Lung (tissue), 12 donors: ENCODE measurements around the gene ATRNL1. TPM values are rescaled to one million over a fixed set of nuclear protein-coding genes. Genes with fewer than 3 reads are reported as not detected.

ENCODE experiments used
- ATAC-seq: fragments of 200-7000 bp; cut with Tn5 transposase; one replicate; pipeline ENCODE4 v1.9.1; 2020; ENCODE audit warnings: moderate number of reproducible peaks; ENCODE audit not compliant: insufficient read depth, low FRiP score
- DNase-seq, 3 donors: peaks; one replicate each; pipeline ENCODE4 v3.0.0-alpha.2; 2013 to 2017
- H3K27ac ChIP-seq, 2 donors: one replicate each; pipeline ENCODE4 v1.5.1; 2013; ENCODE audit warnings: mild to moderate bottlenecking in 2 of 2, moderate library complexity in 2 of 2, control low read depth in 1 of 2, inconsistent platforms in 1 of 2, low read depth in 1 of 2, low read length in 1 of 2
- H3K27me3 ChIP-seq, 3 donors: one replicate each; pipeline ENCODE4 v1.5.1; 2013; ENCODE audit warnings: low read length in 2 of 3; ENCODE audit not compliant: control insufficient read depth in 3 of 3, insufficient read depth in 3 of 3
- H3K36me3 ChIP-seq, 4 donors: one replicate each; pipeline ENCODE4 v1.5.1; 2013; ENCODE audit warnings: low read length in 4 of 4, mild to moderate bottlenecking in 1 of 4, moderate library complexity in 1 of 4; ENCODE audit not compliant: control insufficient read depth in 4 of 4, insufficient read depth in 4 of 4
- H3K4me1 ChIP-seq, 5 donors: one replicate each; pipeline ENCODE4 v1.5.1; 2013; ENCODE audit warnings: low read length in 5 of 5, mild to moderate bottlenecking in 2 of 5, moderate library complexity in 1 of 5; ENCODE audit not compliant: control insufficient read depth in 5 of 5, insufficient read depth in 5 of 5
- H3K4me3 ChIP-seq: one replicate; pipeline ENCODE4 v1.5.1; 2013; ENCODE audit warnings: mild to moderate bottlenecking, control low read depth, moderate library complexity
- H3K9ac ChIP-seq, 2 donors: one replicate each; pipeline ENCODE4 v1.5.1; 2013; ENCODE audit warnings: low read length in 2 of 2, control low read depth in 1 of 2; ENCODE audit not compliant: insufficient read depth in 1 of 2
- H3K9me3 ChIP-seq, 4 donors: one replicate each; pipeline ENCODE4 v1.5.1; 2013; ENCODE audit warnings: low read length in 3 of 4, mild to moderate bottlenecking in 1 of 4, moderate library complexity in 1 of 4; ENCODE audit not compliant: control insufficient read depth in 4 of 4, insufficient read depth in 3 of 4
- WGBS, 2 donors: extraction: QIAGEN DNeasy Blood & Tissue Kit; methylation state at CpG; one replicate each; pipeline ENCODE4 v1.1.7; 2013; 5-methylcytosine and 5-hydroxymethylcytosine counted together
- polyA plus RNA-seq, 2 donors: library from polyadenylated mRNA; stranded (reverse); fragments of 200-250 nt; gene quantifications; one replicate each; pipeline ENCODE4 v1.2.1, GENCODE V29; 2013
- total RNA-seq, 2 donors: library from RNA; depleted of rRNA in 1 of 2; stranded (reverse); fragments of >200 nt in 1 of 2; gene quantifications; one replicate each; pipeline ENCODE4 v1.2.1, GENCODE V29; 2014 to 2021
- TF ChIP-seq, protein P1 (sequence below): IDR thresholded peaks from 2 replicates; pipeline ENCODE4 v1.5.1; 2012; ENCODE audit warnings: mild to moderate bottlenecking; ENCODE audit errors: control extremely low read depth, extremely low read depth
- donor health status: control.
- donor health status: control.
- donor health status: Bipolar disorder and iron deficiency.
- donor health status: healthy.
- donor health status: DM: yes; HTN: yes; CAD: no.

The ATRNL1 gene
- total and polyA plus RNA-seq, 4 donors = 0.05 to 11.1 (median 0.24) TPM

DNA sequence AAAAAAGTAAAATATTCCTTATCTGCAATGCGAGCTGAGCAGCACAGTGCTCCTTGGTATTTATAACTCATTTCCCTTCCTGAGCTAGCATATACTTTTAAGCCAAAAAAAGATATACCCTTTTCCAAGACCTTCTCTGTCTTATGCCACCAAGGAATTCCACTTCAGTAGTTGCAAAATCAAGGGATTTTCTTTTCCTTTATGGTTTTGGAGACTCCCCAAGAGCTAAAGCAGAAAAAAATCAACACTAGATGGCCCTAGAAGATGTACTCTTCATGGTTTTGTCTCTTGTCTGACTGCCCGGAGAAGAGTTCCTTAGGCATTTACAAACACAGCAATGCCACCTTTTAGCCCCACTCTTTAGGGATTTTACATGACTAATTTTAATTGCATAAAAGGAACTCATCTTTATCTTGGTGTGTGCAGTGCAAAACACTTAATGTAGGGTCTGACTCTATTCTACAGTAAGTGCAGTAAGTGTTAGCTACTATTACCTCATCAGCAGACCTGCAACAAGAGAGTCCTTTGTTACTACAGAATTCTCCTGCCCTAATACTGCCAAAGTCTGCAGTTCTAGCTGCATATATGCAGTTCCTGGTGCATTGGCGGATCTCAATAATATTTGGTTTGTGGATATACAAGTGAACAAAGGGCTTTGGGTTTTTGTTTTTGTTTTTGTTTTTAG, 736.5 kb downstream of the ATRNL1 start:
- DNase-seq = peak in 2 of 3 donors; percentile 72 to 74

GRCh38 chr10:115830265-115830970, 737.3 kb downstream of the ATRNL1 start:
- TF ChIP-seq, protein P1, sequence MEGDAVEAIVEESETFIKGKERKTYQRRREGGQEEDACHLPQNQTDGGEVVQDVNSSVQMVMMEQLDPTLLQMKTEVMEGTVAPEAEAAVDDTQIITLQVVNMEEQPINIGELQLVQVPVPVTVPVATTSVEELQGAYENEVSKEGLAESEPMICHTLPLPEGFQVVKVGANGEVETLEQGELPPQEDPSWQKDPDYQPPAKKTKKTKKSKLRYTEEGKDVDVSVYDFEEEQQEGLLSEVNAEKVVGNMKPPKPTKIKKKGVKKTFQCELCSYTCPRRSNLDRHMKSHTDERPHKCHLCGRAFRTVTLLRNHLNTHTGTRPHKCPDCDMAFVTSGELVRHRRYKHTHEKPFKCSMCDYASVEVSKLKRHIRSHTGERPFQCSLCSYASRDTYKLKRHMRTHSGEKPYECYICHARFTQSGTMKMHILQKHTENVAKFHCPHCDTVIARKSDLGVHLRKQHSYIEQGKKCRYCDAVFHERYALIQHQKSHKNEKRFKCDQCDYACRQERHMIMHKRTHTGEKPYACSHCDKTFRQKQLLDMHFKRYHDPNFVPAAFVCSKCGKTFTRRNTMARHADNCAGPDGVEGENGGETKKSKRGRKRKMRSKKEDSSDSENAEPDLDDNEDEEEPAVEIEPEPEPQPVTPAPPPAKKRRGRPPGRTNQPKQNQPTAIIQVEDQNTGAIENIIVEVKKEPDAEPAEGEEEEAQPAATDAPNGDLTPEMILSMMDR = no peak
- no peaks in the 10 kb centered on the region for H3K27me3 ChIP-seq
- DNase-seq (no peak), ATAC-seq (no peak)
- no peak overlapping the region for H3K9ac ChIP-seq
- 67 to 85% methylated on average over 3 of the region's 3 CpGs for WGBS, 2 donors
- H3K36me3 ChIP-seq = no peaks in the 10 kb centered on the region
- no peaks in the 10 kb centered on the region for H3K9me3 ChIP-seq
- no peak overlapping the region for H3K27ac ChIP-seq
- H3K4me1 ChIP-seq = peaks cover 0 to 23% (median 0%) of the 10 kb centered on the region in 5 donors
- no peak overlapping the region for H3K4me3 ChIP-seq

More for the DNA sequence above, 736.5 kb downstream of the ATRNL1 start:
- Histone ChIP-seq H3K27me3 (no peaks in the 10 kb centered on the region), H3K4me1 (peaks cover 0 to 23% (median 0%) of the 10 kb centered on the region in 5 donors), H3K4me3 (no peak overlapping the region), H3K36me3 (no peaks in the 10 kb centered on the region), H3K27ac (no peak overlapping the region), H3K9me3 (no peaks in the 10 kb centered on the region), H3K9ac (no peak overlapping the region)
- TF ChIP-seq, protein P1 = no peak
- WGBS, 2 donors = 58 to 65% methylated on average over 3 of the region's 3 CpGs
- ATAC-seq = no peak

- DNase-seq = no peak
- Histone ChIP-seq H3K9ac (no peak overlapping the region), H3K9me3 (no peaks in the 10 kb centered on the region), H3K36me3 (no peaks in the 10 kb centered on the region), H3K27ac (no peak overlapping the region), H3K4me3 (no peak overlapping the region), H3K4me1 (peaks cover 0 to 23% (median 0%) of the 10 kb centered on the region in 5 donors), H3K27me3 (no peaks in the 10 kb centered on the region)
- ATAC-seq = no peak
- TF ChIP-seq, protein P1 = no peak
- 74 to 78% methylated on average over 8 of the region's 8 CpGs for WGBS, 2 donors
These were observed 737.9 kb downstream of the ATRNL1 start for GRCh38 chr10:115831016-115831415.
